Kasumi-1 (cell line): Measurements from ENCODE around the gene TSEN54.

Source experiments
- DNase-seq, 2 experiments: peaks; one replicate each; lab custom pipeline; 2025; lab: John Stamatoyannopoulos, UW

TSEN54 gene

DNA sequence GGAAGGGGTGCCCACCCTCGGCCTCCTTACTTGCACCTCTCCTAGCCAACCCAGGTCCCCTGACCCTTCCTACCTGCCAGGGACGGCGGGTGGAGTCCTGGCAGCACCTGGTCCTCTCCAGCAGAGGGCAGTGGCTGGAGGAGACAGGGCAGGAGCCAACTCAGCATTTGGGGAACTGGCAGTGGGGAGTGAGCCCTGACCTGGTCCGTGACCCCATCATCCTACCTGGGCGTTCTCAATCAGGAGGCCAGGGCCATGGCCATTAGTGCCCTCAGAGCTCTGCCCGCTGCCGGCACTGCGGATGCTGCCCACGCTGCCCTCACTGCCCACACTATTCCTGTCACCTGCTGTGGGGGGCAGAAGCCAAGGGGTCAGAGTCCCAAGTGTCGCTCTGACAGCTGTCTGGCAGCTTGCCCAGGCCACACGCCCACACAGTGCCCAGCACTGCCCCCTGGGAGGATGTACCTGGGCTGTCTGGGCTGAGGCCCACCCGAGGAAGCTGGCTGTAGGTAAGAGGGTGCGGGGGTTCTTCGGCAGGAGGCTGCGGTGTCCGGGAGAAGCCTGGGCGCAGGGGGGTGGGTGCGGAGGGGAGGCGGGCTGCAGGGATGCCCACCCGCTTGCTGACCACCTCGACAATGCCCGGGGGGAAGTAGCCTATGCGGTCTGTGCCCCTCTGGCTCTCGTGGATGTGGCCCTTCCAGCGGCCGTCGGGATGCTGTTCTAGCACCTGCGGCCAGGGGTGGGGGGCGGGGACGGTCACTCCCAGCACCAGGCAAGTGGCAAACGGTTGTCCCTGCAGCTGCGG lies 11.8 kb upstream of the TSEN54 start:
- DNase-seq = peak; percentile 64 to 71

DNA sequence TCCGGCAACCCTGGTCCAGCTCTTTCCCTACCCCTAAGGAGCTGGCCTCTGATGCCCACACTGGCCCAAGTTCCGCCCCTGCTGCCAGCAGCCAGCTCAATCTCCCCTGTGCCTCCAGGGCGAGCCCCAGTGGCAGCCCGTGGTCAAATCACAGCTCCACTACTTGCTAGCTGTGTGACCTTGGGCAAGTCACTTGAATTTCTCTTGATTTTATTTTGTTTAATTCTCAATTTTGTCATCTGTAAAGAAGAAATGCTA lies 11.2 kb upstream of the TSEN54 start:
- DNase-seq = no peak

DNA sequence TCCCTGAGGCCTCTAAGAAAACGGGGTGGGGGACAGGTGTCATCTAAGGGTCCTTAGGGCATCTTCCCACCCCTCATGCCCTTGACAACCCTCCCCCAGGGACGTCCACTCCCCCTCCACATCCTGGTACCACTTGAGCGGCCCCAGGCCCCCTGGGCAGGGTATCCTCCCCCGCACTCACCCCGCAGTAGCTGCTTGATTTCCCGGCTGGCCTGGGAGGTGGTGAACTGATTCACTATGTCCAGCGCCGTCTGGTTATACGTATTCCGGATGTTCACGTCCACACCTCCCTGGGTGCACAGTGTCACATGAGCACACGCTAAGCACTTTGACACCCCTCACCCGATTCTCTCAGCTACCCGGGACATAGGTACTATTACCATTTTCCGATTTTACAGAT lies 10.7 kb upstream of the TSEN54 start:
- no peak for DNase-seq

DNA sequence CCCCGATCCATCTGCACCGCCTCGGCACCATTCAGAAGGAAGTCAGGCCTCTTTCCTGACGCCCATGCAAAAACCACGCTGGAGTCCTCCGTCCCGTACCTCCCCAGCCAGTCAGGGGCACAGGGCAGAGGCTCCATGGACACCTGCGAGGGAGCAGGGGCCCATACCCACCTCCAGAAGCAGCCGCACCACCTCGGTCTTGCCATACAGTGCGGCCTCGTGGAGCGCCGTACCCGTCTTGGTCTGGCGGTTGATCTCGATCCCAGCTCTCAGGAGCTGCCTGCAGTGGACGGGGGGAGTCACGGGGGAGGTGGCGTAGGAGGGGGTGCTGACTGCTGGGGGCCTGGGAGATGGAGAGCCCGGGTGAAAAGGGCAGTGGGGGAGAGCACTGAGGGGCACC lies 10.2 kb upstream of the TSEN54 start:
- DNase-seq = no peak

DNA sequence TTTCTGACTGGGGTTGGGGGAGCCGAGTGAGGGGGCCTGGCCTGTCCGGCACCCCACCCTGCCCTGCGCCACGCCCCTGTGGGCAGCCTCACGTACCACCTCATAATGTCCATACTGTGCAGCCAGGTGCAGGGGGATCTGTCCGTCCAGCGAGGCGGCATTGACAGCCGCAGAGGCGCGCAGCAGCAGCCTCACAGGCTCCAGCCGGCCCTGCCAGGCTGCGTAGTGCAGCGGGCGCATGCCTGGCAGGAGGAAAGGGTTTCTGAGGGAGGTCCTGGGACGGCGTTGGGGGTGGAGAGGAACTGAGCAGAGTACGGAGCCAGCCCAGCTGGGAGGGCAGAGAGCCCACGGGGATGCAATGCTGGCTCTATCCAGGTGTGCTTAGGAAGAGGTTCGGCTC lies 9.4 kb upstream of the TSEN54 start:
- no peak for DNase-seq

DNA sequence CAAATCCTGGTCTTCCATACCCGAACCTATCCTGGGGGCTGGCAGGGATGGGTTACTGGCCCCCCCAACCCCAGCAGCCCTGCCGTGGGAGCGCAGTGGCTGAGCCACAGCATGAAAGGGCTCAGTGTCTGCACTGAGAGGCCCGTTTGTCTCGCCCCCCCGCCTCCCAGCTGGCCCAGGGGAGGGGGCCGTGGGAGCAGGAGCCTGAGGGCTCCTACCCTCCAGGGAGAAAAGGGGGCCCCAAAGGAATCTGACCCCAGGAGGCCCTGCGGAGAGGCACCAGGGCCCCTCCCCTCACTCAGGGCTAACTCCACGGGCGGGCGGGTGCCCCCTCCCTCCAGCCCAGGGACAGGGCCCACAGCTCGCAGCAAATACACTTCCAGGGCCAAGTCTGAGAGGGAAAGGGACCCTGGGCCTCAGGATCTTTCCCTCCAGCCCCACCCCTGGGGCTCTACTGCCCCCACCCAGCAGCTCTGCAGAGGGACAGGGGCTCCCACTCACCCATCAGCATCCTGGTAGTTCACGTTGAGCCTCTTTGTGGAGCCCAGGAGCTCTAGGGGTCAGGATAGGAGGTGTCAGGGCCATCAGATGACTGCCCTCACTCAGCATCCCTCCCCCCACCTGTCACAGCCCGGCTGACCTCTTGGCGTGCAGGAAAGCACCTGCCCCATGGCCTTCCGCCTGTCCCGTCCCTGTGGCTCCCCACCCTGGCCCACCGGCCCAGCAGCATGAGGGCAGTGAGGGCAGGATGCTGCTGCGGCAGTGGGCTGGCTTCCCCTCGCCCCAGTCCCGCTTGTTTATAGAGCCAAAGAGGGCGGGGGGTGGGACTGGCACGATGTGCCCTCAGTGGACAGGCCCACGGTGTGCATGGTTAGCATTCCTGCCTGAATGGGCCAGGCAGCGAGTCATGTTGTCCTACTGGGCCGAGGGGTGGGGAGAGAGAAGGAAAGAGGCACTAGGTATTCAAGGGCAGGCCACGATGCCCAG lies 8.3 kb upstream of the TSEN54 start:
- DNase-seq = no peak

DNA sequence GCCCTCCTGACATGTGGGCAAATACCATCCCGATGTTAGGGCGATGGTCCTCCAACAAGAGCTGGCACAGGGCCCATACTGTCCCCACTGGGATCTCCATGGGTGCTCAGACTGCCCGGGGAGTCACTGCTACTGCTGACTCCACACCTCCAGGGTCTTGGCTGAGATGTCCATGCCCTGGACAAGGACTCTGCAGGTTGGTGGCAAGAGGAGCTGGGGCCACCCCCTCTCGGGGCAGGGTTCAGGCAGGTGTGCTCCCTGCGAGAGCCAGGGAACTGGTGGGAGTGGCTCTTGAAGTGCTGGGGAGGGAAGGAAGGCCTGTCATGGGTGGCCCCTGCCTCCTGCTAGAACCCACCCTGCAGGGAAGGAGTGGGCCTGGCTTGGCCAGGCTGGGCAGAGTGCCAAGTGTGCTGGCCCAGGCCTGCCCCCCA lies 7.4 kb upstream of the TSEN54 start:
- DNase-seq = no peak

DNA sequence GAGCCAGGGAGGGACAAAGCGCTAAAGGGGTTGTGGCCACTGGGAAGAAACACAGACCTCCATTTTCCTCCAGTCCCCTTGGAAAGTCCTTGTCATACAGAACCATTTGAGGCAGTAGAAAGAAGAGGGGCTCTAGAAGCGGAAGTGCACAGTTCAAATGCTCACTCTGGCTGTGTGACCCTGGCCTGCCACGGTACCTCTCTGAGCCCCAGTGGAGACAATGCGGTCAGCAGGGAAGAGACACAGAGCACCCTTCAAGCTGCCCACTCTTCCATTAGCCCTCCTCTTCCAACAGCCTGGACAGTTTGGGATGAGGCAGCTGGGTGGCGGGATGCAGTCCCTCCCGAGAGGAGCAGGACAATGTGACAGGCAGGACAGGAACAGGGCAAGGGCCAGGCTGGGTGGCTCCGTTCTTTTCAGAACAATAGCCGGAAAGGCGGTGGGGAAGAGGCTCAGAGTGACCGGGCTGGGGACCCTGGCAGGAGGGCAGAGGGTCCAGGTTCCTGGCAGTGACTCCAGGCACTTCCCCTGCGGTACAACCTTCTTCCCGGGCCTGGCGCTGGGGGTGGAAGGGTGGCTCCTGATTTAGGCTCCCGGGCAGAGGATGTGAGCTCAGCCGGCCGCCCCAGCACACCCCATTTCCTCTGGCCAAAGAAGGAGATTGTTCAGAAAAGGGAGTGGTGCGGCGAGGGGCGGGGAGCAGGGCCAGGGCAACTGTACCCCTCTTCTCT lies 6.6 kb upstream of the TSEN54 start:
- no peak for DNase-seq

DNA sequence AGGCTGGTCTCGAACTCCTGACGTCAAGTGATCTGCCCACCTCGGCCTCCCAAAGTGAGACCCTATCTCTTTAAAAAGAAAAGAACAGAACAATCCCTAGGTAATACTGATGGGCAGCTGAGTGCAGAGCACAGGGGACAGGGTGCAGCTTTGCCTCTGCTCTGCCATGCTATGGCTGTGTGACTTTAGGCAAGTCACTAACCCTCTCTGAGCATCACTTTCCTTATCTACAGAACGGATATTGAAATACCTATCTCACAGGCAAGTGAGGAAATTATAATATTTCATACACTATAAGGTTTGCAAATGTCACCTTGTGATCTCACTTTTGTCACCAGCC lies 5.1 kb upstream of the TSEN54 start:
- no peak for DNase-seq

DNA sequence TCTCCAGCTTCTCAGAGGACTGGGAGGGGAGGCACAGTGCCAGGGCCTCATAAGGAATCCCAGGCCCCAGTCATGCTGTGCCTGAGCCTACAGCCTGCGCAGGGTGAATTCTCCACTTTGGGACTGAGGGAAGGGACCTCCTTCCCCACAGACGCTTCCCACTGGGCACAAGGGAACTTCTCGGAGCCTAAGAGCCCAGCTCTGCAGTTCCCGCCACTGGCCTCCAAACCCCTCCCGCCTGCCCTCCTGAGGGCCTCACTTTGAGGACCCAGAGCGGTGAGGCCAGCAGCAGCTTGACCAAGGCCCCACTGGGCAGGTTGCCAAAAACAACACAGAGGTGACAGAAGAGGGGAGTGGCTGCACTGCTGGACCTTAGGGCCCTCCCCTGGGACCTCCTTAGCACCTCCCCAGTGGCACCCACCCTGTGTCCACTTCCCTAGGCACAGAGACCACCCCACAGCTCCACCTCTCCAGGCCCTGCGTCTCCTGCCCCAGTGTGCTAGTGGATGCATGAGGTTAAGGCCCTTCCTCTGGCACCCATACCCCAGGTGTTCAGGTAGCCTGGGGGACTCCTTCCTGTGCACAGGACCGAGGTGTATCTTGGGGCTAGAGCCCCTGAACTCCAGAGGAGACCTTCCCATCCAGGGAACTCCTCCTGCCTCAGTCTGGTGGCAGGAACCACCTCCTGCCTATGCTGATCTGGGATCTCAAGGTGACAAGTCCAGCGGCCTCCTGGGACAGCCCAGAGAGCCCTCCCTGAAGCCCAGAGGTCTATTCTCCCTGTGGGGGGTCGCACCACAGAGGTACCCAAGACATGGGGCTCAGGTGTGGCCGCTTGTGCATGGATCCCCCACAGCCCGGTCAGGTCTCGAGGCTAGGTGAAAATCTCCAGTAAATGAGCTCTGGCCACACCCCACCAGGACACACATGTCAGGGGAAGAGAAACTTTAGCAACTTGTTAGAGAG lies 4.4 kb upstream of the TSEN54 start:
- no peak for DNase-seq

DNA sequence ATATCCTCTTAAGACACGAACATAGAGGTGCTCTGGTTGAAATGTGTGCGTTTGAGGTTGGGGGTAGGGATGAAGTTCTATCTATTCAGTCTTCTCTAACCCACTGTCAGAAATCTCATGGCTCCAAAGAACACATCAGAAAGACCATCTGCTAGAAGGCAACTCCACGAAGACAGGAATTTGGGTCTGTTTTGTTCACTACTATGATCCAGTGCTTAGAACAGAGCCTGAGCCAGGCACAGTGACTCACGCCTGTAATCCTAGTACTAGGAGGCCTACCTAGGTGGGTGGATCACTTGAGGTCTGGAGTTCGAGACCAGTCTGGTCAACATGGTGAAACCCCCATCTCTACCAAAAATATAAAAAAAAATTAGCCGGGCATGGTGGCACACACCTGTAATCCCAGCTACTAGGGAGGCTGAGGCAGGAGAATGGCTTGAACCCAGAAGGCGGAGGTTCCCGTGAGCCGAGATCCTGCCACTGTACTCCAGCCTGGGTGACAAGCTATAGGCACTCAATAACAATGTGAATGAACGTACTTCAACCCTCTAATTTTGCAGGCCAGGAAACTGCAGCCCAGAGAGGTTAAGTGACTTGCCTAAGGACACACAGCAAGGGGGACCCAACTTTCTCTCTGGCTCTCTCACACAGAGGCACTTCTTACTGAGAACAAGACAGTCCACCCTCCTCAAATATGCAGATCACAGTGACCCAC lies 3.2 kb upstream of the TSEN54 start:
- DNase-seq = no peak

DNA sequence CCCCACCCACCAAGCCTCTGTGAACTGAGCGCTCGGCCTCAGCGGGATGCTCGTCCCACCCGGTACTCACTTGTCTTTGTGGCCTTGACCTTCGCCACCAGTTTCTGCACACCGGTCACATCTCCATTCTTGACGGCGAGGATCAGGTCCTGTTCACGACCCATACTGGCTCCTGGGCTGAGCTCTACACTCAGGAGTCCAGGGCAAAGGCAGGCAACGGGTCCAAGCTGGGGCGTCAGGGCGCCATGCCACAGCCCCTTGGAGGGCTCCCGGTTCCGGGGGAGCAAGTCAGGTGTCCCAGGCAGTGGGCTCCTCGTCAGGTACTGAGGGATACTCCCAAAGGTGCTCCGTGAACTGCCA lies 2.7 kb upstream of the TSEN54 start:
- no peak for DNase-seq

DNA sequence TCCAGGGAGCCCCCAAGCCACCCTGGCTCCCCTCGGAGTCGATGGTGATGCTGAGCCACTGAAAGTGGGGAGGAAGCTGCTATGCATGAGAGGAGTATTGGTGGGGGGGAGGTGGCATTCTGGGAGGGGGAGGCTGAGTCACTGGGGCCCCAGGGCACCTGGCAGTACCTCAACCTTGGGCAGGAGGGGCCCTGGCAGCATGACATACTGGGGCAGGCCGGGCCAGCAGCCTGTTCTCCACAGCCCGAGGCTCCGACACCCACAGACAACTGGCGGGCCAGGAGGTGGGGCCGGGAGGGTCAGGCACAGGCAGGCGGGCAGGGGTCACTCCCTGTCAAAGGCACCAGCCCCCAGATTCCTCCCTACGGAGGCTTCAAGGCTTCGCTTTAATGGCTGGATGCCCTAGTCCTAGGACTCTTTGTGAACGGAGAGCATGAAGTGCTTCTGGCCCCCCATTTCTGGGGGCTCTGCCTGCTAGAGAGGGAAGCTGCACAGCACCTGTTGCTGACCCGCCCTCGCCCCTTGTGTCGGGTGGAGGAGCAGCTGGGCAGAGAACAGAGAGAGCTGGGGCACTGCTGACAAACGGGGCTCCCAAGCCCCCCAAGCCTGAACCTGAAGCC lies 1.9 kb upstream of the TSEN54 start:
- DNase-seq = no peak

DNA sequence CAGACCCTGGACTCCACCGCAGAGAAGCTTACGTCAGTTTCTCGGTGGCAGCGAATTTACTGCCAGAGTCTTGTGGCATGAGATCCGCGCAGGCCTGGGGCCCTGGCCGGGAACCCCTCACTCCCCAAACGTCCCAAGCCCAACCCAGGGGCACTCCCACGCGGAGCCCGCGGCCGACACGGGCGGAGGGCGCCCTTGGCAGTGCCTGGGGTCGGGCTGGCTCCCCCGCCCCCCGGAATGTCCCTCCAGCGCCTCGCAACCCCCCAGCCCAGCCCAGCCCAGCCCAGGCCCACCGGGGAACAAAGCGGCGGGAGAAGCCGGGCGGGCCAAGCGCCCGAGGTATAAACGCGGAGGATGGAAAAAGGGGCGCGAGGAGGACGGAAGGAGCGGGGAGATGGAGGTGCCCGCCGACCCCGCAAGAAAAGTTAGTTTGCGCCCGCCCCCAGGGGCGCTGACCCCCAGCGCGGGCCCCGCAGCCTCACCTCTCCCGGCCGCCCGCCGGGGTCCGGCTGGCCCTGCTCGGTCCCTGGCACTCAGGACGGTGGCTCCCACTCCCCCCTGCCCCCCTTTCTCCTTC lies 1.3 kb upstream of the TSEN54 start:
- DNase-seq = no peak

DNA sequence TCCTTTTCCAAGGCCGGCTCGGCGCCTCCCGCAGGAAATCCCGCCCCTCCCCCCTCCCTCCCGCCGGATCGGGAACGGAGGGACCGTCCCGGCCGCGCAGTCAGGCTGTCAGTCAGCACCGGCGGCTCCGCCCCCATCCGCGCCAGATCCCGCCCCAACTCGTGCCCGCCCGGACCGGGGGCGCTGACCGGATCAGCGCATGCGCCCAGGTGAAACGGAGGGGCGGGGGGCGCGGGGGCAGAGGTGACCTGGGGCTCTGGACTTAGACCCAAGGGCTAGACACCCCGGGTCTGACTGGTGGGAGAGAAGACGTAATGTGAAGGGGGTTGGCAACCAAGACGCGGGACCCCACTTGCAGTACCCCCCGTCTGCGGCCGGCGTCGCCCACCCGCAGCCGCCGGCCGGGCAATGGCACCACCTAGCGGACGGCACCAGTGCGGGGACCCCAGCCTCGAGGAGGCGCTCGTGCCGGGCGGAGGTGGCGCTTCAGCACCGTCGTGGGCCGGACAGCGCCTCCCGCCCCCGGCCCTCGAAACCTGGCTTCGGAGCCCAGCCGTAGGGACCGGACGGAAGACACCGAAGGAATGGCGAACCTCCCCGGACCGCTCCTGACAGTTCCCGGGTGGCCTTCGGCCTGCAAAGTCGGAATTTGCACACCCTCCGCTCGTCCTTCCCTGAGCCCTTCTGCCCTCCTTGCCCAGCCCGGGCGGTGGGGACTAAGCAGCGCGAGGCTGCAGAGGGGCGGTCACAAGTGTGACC lies 653 bp upstream of the TSEN54 start, which contains the start of gene CASKIN2:
TSS of gene CASKIN2 (minus strand) at position 42 of the 759 bp plus-strand sequence. CDS start 1,733 bp downstream, outside the sequence.
- peak; percentile 86 to 90 for DNase-seq

DNA sequence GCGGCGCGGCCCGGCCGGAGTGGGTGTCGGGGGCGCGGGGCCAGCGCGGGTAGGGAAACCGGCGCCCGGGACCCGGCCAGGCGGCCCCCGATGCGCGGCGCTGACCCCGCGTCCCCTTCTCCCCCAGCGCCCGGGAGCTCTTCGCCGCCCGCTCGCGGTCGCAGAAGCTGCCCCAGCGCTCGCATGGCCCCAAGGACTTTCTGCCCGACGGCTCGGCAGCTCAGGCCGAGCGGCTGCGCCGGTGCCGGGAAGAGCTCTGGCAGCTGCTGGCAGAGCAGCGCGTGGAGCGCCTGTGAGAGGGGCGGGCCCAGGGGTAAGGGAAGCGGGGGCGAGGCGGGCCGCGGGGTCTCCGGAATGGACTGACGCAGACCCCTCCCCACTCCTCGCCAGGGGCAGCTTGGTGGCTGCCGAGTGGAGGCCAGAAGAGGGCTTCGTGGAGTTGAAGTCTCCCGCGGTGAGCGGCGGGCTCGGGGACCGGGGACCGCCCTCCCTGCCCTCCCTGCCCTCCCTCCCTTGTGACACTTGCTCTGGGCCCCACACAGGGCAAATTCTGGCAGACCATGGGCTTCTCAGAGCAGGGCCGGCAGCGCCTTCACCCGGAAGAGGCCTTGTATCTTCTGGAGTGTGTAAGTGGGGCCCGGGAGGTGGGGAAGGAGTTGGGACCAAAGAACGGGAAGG lies 430 bp downstream of the TSEN54 start:
- peak; percentile 29 to 38 for DNase-seq

DNA sequence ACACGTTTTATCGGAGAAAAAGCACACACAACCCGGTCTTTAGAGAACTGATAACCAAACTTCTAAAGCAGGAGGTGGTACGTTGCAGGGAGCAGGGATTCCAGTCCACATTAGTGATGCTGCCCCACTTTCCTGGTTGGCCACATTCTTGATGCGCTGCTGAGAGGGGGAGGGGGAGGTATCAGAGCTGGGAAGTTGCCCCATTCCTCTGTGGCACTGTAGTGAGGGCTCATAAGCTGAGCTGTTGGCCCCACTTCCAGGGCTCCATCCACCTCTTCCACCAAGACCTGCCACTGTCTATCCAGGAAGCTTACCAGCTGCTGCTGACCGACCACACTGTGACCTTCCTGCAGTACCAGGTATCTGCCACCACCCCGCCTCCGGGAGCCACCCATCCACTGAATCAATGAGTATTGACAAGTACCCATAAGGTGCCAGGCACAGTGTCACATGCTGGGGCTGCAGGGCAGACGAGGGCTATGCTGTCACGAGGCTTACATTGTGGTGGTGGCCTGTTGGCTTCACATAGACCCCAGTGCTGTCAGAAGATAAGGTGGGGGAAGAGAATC lies 1.1 kb downstream of the TSEN54 start:
- no peak for DNase-seq

DNA sequence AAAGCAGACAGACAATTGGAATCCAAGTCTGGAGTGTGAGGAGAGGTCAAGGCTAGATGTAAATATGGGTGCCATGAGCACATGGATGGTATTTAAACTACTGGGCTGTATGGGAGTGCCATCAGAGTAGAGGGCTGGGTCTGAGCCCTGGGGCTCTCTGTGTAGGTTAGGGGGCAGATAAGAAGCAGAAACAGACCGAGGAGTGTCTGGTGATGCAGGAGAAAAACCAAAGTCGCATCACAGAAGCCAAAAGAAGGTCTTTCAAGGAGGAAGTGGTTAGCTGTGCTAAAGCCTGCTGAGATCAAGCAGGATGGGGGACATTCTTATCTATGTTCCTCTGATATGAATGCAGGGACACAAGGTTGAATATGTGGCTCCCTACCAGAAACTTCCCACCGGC lies 1.9 kb downstream of the TSEN54 start:
- DNase-seq = peak; percentile 94 to 96
